EL (cell line): ENCODE results near the gene CPVL.

Experiments
- DNase-seq: peaks from one replicate; pipeline ENCODE4 v3.0.0-alpha.2; 2016

CPVL gene

GRCh38 chr7:28961972-28962371 is 184.4 kb downstream of the CPVL start:
- DNase-seq: no peak

- no peak for DNase-seq
Measured at GRCh38 chr7:28960071-28960840, 186.1 kb downstream of the CPVL start.

GRCh38 chr7:28958980-28959347 is 187.4 kb downstream of the CPVL start:
- no peak for DNase-seq

- DNase-seq: peak; percentile 53
Measured at GRCh38 chr7:28958235-28958979, 187.9 kb downstream of the CPVL start, which contains the start of gene TRIL. TSS of gene TRIL (minus strand) at chr7:28958330. CDS start at chr7:28958046, 284 bp downstream.

GRCh38 chr7:28957751-28958234 is 188.5 kb downstream of the CPVL start:
- DNase-seq: peak; percentile 21

- DNase-seq: peak; percentile 7
Measured at GRCh38 chr7:28957064-28957750, 189.1 kb downstream of the CPVL start.

GRCh38 chr7:28956608-28957063 is 189.7 kb downstream of the CPVL start:
- peak; percentile 36 for DNase-seq

- DNase-seq: peak; percentile 6
Measured at GRCh38 chr7:28955718-28956607, 190.4 kb downstream of the CPVL start.

- no peak for DNase-seq
Measured at GRCh38 chr7:28955356-28955717, 191.0 kb downstream of the CPVL start.

GRCh38 chr7:28954946-28955345 is 191.4 kb downstream of the CPVL start:
- no peak for DNase-seq

- DNase-seq: no peak
Measured at GRCh38 chr7:28954471-28954870, 191.9 kb downstream of the CPVL start.

- DNase-seq: peak; percentile 37
Measured at GRCh38 chr7:28953633-28954032, 192.7 kb downstream of the CPVL start.
